Peyer's patch (tissue), 4 donors: ENCODE data around the gene GPM6B. TPM values are rescaled to one million over a fixed set of nuclear protein-coding genes. Genes with fewer than 3 reads are reported as not detected.

Source experiments
- DNase-seq, 3 donors: peaks; one replicate each; pipeline ENCODE4 v3.0.0-alpha.2; 2017 to 2019
- H3K27ac ChIP-seq, 4 donors: fragments of 200-600 bp; sonication (generic); one replicate each; pipeline ENCODE4 v1.5.1; 2016 to 2019
- H3K27me3 ChIP-seq, 2 donors: fragments of 200-600 bp; sonication (generic); one replicate each; pipeline ENCODE4 v1.5.1; 2019
- H3K36me3 ChIP-seq, 3 donors: fragments of 200-600 bp; sonication (generic); one replicate each; pipeline ENCODE4 v1.5.1; 2016 to 2019
- H3K4me1 ChIP-seq, 4 donors: fragments of 200-600 bp; sonication (generic); one replicate each; pipeline ENCODE4 v1.5.1; 2016 to 2019
- H3K4me3 ChIP-seq, 4 donors: fragments of 200-600 bp; sonication (generic); 1 replicate in 3 of 4; 2 replicates in 1 of 4; pipeline ENCODE4 v1.5.1; 2016 to 2019; ENCODE audit warnings: mild to moderate bottlenecking in 1 of 4
- H3K9me3 ChIP-seq, 4 donors: fragments of 200-600 bp; sonication (generic); one replicate each; pipeline ENCODE4 v1.5.1; 2016 to 2019; ENCODE audit warnings: mild to moderate bottlenecking in 1 of 4
- CTCF ChIP-seq, 6 experiments: fragments of 450-650 bp in 4 of 6; fragments of 200-600 bp in 2 of 6; sonication (generic) in 1 of 6; IDR thresholded peaks; one replicate each; pipeline ENCODE4 v1.5.1; 2017 to 2019; ENCODE audit warnings: antibody characterized with exemption in 6 of 6, mild to moderate bottlenecking in 3 of 6, moderate library complexity in 1 of 6
- POLR2A ChIP-seq, 2 donors: fragments of 450-650 bp; IDR thresholded peaks; one replicate each; pipeline ENCODE4 v1.5.1; 2017; ENCODE audit warnings: antibody characterized with exemption in 2 of 2, mild to moderate bottlenecking in 2 of 2, moderate library complexity in 2 of 2
- total RNA-seq, 4 donors: library from RNA; depleted of rRNA; stranded (reverse); fragments of >200 nt; gene quantifications; one replicate each; pipeline ENCODE4 v1.1.0, GENCODE V29; 2016

The GPM6B gene
- total RNA-seq, 4 donors from 2014 or later, result 2.4 to 3.3 (median 2.7) TPM; not detected in 1

- TF ChIP-seq POLR2A (IDR thresholded peaks at IDR 0.05) (no peak), CTCF (IDR thresholded peaks at IDR 0.05) (no peak)
- H3K27ac ChIP-seq, result no peak overlapping the region
- H3K4me3 ChIP-seq, result no peak overlapping the region
- H3K9me3 ChIP-seq, result no peaks in the 10 kb centered on the region
- no peak for DNase-seq
- no peaks in the 10 kb centered on the region for H3K27me3 ChIP-seq
- no peaks in the 10 kb centered on the region for H3K36me3 ChIP-seq
- H3K4me1 ChIP-seq, result no peaks in the 10 kb centered on the region
Measured at GRCh38 chrX:13855689-13856450, 39.0 kb upstream of the GPM6B start.

GRCh38 chrX:13854003-13854402, 37.1 kb upstream of the GPM6B start:
- no peaks in the 10 kb centered on the region for H3K36me3 ChIP-seq
- H3K27ac ChIP-seq, result no peak overlapping the region
- TF ChIP-seq CTCF (IDR thresholded peaks at IDR 0.05) (no peak), POLR2A (IDR thresholded peaks at IDR 0.05) (no peak)
- H3K4me1 ChIP-seq, result no peaks in the 10 kb centered on the region
- no peak overlapping the region for H3K4me3 ChIP-seq
- no peak for DNase-seq
- no peaks in the 10 kb centered on the region for H3K9me3 ChIP-seq
- H3K27me3 ChIP-seq, result no peaks in the 10 kb centered on the region

GRCh38 chrX:13852001-13852695, 35.3 kb upstream of the GPM6B start:
- TF ChIP-seq POLR2A (IDR thresholded peaks at IDR 0.05) (no peak), CTCF (IDR thresholded peaks at IDR 0.05) (no peak)
- no peaks in the 10 kb centered on the region for H3K27me3 ChIP-seq
- no peaks in the 10 kb centered on the region for H3K9me3 ChIP-seq
- no peaks in the 10 kb centered on the region for H3K4me1 ChIP-seq
- no peak for DNase-seq
- H3K4me3 ChIP-seq, result no peak overlapping the region
- H3K36me3 ChIP-seq, result no peaks in the 10 kb centered on the region
- no peak overlapping the region for H3K27ac ChIP-seq

- Histone ChIP-seq H3K4me3 (no peak overlapping the region), H3K27me3 (no peaks in the 10 kb centered on the region), H3K36me3 (no peaks in the 10 kb centered on the region), H3K9me3 (no peaks in the 10 kb centered on the region), H3K27ac (no peak overlapping the region), H3K4me1 (no peaks in the 10 kb centered on the region)
- TF ChIP-seq CTCF (IDR thresholded peaks at IDR 0.05) (no peak), POLR2A (IDR thresholded peaks at IDR 0.05) (no peak)
- DNase-seq, result no peak
Measured at GRCh38 chrX:13845721-13846378, 29.0 kb upstream of the GPM6B start.

DNA sequence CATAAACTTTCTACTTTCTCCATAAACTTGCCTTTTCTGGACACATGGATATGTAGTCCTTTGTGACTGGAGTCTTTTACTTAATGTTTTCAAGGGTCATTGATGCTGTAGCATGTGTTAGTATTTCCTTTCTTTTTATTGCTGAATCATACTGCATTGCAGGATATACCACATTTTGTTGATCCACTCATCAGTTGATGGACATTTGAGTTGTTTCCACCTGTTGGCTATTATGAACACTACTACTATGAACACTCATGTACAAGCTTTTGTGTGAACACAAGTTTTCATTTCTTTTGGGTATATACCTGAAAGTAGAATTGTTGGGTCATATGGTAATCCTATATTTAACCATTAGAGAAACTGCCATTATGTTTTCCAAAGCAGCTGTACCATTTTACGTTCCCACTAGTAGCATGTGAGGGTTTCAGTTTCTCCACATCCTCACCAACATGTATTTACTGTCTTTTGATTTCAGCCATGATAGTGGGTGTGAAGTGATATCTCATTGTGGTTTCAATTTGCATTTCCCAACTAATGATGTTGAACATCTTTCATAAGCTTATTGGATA, 26.3 kb upstream of the GPM6B start:
- no peaks in the 10 kb centered on the region for H3K9me3 ChIP-seq
- no peak overlapping the region for H3K4me3 ChIP-seq
- DNase-seq, result no peak
- no peaks in the 10 kb centered on the region for H3K27me3 ChIP-seq
- no peak overlapping the region for H3K27ac ChIP-seq
- H3K4me1 ChIP-seq, result no peaks in the 10 kb centered on the region
- TF ChIP-seq CTCF (IDR thresholded peaks at IDR 0.05) (no peak), POLR2A (IDR thresholded peaks at IDR 0.05) (no peak)
- no peaks in the 10 kb centered on the region for H3K36me3 ChIP-seq
